HepG2 (cell line): ENCODE measurements around the gene GDF15. TPM values are rescaled to one million over a fixed set of nuclear protein-coding genes. Genes with fewer than 3 reads are reported as not detected.

ENCODE experiments used
- ARID2 ChIP-seq: sonication (generic); formaldehyde crosslinking; IDR thresholded peaks from 2 replicates; pipeline ENCODE4 v1.8.1; 2022; ENCODE audit warnings: mild to moderate bottlenecking, missing genetic modification reagents, borderline replicate concordance
- ERF ChIP-seq: IDR thresholded peaks from 2 replicates; pipeline ENCODE4 v1.6.1; 2018; ENCODE audit warnings: missing biosample characterization, missing genetic modification reagents
- HDAC1 ChIP-seq: sonication (generic); formaldehyde crosslinking; IDR thresholded peaks from 2 replicates; pipeline ENCODE4 v1.5.1; 2020; ENCODE audit warnings: mild to moderate bottlenecking, missing genetic modification reagents
- ISL2 ChIP-seq: sonication (generic); formaldehyde crosslinking; IDR thresholded peaks from 2 replicates; pipeline ENCODE4 v1.5.0; 2020; ENCODE audit warnings: missing genetic modification reagents
- MED1 ChIP-seq: sonication (generic); formaldehyde crosslinking; IDR thresholded peaks from 2 replicates; pipeline ENCODE4 v1.4.0; 2020; ENCODE audit warnings: missing genetic modification reagents
- MYC ChIP-seq: sonication (generic); formaldehyde crosslinking; IDR thresholded peaks from 2 replicates; pipeline ENCODE4 v1.9.0; 2021; ENCODE audit warnings: missing genetic modification reagents, borderline replicate concordance
- NFE2L1 ChIP-seq: sonication (generic); formaldehyde crosslinking; IDR thresholded peaks from 2 replicates; pipeline ENCODE4 v1.4.0; 2020; ENCODE audit warnings: missing genetic modification reagents, mild to moderate bottlenecking, borderline replicate concordance
- PPARG ChIP-seq: conservative IDR thresholded peaks from 2 replicates; pipeline ENCODE4 v1.6.1; 2016; ENCODE audit warnings: missing biosample characterization, missing genetic modification reagents
- RCOR2 ChIP-seq: IDR thresholded peaks from 2 replicates; pipeline ENCODE4 v1.6.1; 2016; ENCODE audit warnings: missing biosample characterization, missing genetic modification reagents
- RNF2 ChIP-seq: fragments of 450-650 bp; conservative IDR thresholded peaks from 2 replicates; pipeline ENCODE4 v1.6.1; 2016; ENCODE audit warnings: low read depth
- ZFP36 ChIP-seq: fragments of 150-350 bp; IDR thresholded peaks from 2 replicates; pipeline ENCODE4 v1.6.1; 2018; ENCODE audit warnings: borderline replicate concordance, low read length, low read depth; ENCODE audit not compliant: partially characterized antibody
- ZFY ChIP-seq: sonication (generic); formaldehyde crosslinking; IDR thresholded peaks from 2 replicates; pipeline ENCODE4 v1.4.0; 2020; ENCODE audit warnings: missing genetic modification reagents
- ZKSCAN8 ChIP-seq: IDR thresholded peaks from 2 replicates; pipeline ENCODE4 v1.6.1; 2016; ENCODE audit warnings: borderline replicate concordance, missing genetic modification reagents, missing compliant biosample characterization
- ZNF432 ChIP-seq: sonication (generic); formaldehyde crosslinking; IDR thresholded peaks from 2 replicates; pipeline ENCODE4 v1.5.0; 2020; ENCODE audit warnings: missing genetic modification reagents, mild to moderate bottlenecking, borderline replicate concordance
- ZNF619 ChIP-seq: sonication (generic); formaldehyde crosslinking; IDR thresholded peaks from 2 replicates; pipeline ENCODE4 v1.4.0; 2020; ENCODE audit warnings: mild to moderate bottlenecking, missing genetic modification reagents
- polyA plus RNA-seq, 8 experiments: library from polyadenylated mRNA; depleted of rRNA in 3 of 8; stranded (reverse) in 7 of 8; unstranded in 1 of 8; fragments of >200 nt; fragmentation: Illumina TruSeq in 4 of 8; extraction: Trizol in 4 of 8; gene quantifications; 2 replicates each; pipeline versions ENCODE4 v1.2.1 to v1.2.3, GENCODE V29; 2011 to 2016; ENCODE audit warnings: low read depth in 4 of 8, missing spikeins in 1 of 8, mixed read lengths in 1 of 8; ENCODE audit not compliant: insufficient read depth in 1 of 8
- total RNA-seq, 5 experiments: library from RNA; depleted of rRNA; stranded (reverse); fragments of >200 nt; fragmentation: Illumina TruSeq; extraction: Trizol; gene quantifications; 2 replicates each; pipeline ENCODE4 v1.2.3, GENCODE V29; 2016; ENCODE audit warnings: low read depth in 1 of 5
- TF ChIP-seq, protein P1 (sequence below): sonication (generic); formaldehyde crosslinking; IDR thresholded peaks from 2 replicates; pipeline ENCODE4 v1.5.1; 2020; ENCODE audit warnings: mild to moderate bottlenecking, missing genetic modification reagents, borderline replicate concordance
- TF ChIP-seq, protein P2 (sequence below): sonication (generic); formaldehyde crosslinking; IDR thresholded peaks from 2 replicates; pipeline ENCODE4 v1.4.0; 2020; ENCODE audit warnings: missing genetic modification reagents, borderline replicate concordance
- TF ChIP-seq, protein P3 (sequence below): sonication (generic); formaldehyde crosslinking; IDR thresholded peaks from 2 replicates; pipeline ENCODE4 v1.4.0; 2020; ENCODE audit warnings: missing genetic modification reagents

GDF15 gene
- total and polyA plus RNA-seq, 2 of the 13 experiments (the other 11 are each of a cell fraction or from before 2014, with no cell fraction given), result 146 to 422 TPM

DNA sequence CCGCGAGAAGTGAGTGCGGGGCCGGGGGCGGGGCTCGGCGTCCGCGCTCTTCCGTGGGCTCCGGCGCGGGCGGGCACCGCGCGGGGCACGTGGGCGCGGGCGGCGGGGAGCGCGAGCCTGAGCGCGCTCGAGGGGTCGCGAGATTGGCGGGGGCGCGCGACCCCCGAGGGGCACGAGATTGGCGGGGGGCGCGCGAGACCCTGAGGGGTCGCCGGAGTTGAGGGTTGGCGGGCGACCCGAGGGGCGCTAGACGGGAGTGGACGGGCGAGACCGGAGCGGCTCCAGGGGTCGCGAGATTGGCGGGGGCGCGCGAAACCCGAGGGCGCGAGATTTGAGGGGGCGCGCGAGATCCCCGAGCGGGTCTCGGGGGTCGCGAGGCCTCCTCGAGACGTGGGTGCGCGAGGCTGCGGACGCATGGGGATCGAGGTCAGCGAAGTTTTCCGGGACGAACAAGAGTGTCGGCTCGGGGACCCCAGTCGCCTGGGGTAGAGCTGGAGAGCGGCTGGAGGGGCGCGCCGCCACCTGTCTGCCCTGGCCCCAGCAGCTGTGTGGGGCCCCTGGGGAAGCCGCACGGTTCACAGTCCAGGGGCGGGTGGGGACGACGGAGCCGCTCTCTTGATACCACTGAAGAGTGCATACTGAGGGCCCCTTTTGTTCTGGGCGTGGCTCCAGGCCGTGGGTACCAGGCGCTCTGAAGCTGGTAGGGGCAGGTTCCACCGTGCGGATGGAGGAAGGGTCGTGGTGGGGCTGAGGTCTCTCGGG lies 33.9 kb downstream of the GDF15 start (continued):
- TF ChIP-seq, protein P1, sequence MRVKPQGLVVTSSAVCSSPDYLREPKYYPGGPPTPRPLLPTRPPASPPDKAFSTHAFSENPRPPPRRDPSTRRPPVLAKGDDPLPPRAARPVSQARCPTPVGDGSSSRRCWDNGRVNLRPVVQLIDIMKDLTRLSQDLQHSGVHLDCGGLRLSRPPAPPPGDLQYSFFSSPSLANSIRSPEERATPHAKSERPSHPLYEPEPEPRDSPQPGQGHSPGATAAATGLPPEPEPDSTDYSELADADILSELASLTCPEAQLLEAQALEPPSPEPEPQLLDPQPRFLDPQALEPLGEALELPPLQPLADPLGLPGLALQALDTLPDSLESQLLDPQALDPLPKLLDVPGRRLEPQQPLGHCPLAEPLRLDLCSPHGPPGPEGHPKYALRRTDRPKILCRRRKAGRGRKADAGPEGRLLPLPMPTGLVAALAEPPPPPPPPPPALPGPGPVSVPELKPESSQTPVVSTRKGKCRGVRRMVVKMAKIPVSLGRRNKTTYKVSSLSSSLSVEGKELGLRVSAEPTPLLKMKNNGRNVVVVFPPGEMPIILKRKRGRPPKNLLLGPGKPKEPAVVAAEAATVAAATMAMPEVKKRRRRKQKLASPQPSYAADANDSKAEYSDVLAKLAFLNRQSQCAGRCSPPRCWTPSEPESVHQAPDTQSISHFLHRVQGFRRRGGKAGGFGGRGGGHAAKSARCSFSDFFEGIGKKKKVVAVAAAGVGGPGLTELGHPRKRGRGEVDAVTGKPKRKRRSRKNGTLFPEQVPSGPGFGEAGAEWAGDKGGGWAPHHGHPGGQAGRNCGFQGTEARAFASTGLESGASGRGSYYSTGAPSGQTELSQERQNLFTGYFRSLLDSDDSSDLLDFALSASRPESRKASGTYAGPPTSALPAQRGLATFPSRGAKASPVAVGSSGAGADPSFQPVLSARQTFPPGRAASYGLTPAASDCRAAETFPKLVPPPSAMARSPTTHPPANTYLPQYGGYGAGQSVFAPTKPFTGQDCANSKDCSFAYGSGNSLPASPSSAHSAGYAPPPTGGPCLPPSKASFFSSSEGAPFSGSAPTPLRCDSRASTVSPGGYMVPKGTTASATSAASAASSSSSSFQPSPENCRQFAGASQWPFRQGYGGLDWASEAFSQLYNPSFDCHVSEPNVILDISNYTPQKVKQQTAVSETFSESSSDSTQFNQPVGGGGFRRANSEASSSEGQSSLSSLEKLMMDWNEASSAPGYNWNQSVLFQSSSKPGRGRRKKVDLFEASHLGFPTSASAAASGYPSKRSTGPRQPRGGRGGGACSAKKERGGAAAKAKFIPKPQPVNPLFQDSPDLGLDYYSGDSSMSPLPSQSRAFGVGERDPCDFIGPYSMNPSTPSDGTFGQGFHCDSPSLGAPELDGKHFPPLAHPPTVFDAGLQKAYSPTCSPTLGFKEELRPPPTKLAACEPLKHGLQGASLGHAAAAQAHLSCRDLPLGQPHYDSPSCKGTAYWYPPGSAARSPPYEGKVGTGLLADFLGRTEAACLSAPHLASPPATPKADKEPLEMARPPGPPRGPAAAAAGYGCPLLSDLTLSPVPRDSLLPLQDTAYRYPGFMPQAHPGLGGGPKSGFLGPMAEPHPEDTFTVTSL, result 0 out of 2 replicates have a peak, but pooled peaks have one; percentile 50
- TF ChIP-seq PPARG (CRISPR knock-in tag) (no peak), ZNF619 (CRISPR knock-in tag) (0 out of 2 replicates have a peak, but pooled peaks have one; percentile 28), ERF (0 out of 2 replicates have a peak, but pooled peaks have one; percentile 34), NFE2L1 (CRISPR knock-in tag) (no peak), ZFP36 (no peak), HDAC1 (CRISPR knock-in tag) (peak; percentile 85), ARID2 (no peak), RNF2 (0 out of 2 replicates have a peak, but pooled peaks have one; percentile 27), MED1 (0 out of 2 replicates have a peak, but pooled peaks have one; percentile 13), ISL2 (CRISPR knock-in tag) (peak; percentile 55; the same call in 1 of the 2 replicates), ZFY (CRISPR knock-in tag) (0 out of 2 replicates have a peak, but pooled peaks have one; percentile 10), RCOR2 (CRISPR knock-in tag) (no peak), ZKSCAN8 (CRISPR knock-in tag) (no peak), MYC (peak; percentile 28; the same call in 1 of the 2 replicates), ZNF432 (CRISPR knock-in tag) (no peak)
- TF ChIP-seq, protein P2, sequence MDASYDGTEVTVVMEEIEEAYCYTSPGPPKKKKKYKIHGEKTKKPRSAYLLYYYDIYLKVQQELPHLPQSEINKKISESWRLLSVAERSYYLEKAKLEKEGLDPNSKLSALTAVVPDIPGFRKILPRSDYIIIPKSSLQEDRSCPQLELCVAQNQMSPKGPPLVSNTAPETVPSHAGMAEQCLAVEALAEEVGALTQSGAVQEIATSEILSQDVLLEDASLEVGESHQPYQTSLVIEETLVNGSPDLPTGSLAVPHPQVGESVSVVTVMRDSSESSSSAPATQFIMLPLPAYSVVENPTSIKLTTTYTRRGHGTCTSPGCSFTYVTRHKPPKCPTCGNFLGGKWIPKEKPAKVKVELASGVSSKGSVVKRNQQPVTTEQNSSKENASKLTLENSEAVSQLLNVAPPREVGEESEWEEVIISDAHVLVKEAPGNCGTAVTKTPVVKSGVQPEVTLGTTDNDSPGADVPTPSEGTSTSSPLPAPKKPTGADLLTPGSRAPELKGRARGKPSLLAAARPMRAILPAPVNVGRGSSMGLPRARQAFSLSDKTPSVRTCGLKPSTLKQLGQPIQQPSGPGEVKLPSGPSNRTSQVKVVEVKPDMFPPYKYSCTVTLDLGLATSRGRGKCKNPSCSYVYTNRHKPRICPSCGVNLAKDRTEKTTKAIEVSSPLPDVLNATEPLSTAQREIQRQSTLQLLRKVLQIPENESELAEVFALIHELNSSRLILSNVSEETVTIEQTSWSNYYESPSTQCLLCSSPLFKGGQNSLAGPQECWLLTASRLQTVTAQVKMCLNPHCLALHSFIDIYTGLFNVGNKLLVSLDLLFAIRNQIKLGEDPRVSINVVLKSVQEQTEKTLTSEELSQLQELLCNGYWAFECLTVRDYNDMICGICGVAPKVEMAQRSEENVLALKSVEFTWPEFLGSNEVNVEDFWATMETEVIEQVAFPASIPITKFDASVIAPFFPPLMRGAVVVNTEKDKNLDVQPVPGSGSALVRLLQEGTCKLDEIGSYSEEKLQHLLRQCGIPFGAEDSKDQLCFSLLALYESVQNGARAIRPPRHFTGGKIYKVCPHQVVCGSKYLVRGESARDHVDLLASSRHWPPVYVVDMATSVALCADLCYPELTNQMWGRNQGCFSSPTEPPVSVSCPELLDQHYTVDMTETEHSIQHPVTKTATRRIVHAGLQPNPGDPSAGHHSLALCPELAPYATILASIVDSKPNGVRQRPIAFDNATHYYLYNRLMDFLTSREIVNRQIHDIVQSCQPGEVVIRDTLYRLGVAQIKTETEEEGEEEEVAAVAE (CRISPR knock-in tag), result no peak
- TF ChIP-seq, protein P3, sequence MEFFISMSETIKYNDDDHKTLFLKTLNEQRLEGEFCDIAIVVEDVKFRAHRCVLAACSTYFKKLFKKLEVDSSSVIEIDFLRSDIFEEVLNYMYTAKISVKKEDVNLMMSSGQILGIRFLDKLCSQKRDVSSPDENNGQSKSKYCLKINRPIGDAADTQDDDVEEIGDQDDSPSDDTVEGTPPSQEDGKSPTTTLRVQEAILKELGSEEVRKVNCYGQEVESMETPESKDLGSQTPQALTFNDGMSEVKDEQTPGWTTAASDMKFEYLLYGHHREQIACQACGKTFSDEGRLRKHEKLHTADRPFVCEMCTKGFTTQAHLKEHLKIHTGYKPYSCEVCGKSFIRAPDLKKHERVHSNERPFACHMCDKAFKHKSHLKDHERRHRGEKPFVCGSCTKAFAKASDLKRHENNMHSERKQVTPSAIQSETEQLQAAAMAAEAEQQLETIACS (CRISPR knock-in tag), result peak; percentile 76
